RWPE1 (cell line): ENCODE results near the gene DMD.

Source experiments
- CTCF ChIA-PET: fragments of 350-600 bp; sonication (Branson Sonifier 250); formaldehyde crosslinking; extraction: SDS; loops from one replicate; lab custom pipeline; 2021; lab: Yijun Ruan, JAX
- POLR2A ChIA-PET: fragments of 400-600 bp; formaldehyde crosslinking; extraction: SDS; loops from one replicate; lab custom pipeline; 2020; ENCODE audit warnings: antibody characterized with exemption; ENCODE audit not compliant: low non-redundant PET; lab: Yijun Ruan, JAX
- DNase-seq: peaks from one replicate; pipeline ENCODE4 v3.0.0; 2012; ENCODE audit warnings: low spot score
- H3K27ac ChIP-seq: fragments of 450-650 bp; 2 replicates; pipeline ENCODE4 v1.5.1; 2017
- CTCF ChIP-seq: fragments of 450-650 bp; conservative IDR thresholded peaks from 2 replicates; pipeline ENCODE4 v1.5.1; 2017; ENCODE audit warnings: low read depth, mild to moderate bottlenecking

DMD gene

GRCh38 chrX:31333165-31333831 is 1878.1 kb downstream of the DMD start:
- TF ChIP-seq CTCF = no peak
- DNase-seq = peak; percentile 36
- POLR2A ChIA-PET = interaction anchor here (0.6 kb wide), 1 partner anchor 33 kb away, joined by 8 read pairs; no protein-coding TSS in a partner anchor
- CTCF ChIA-PET = no interaction called here
- peak overlapping the region; percentile 74 for H3K27ac ChIP-seq

DNA sequence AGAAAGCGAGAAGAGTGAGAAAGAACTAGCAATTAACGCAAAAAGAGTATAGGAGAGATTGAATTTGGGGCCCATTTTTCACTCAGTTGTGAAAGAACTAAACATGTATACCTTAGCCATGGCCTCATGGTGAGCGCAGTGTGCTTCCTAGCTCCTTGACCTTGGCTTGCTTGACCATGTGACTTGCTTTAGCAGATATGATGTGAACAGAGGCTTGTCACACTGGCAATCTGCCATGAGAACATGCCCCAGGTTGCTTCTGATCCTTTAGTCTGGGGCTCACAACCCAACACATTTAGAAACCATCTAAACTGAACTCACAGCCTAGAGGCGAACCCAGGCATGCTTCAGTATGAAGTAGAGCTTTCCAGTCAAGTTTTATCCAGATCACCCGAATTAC is 1879.4 kb downstream of the DMD start:
- DNase-seq = no peak
- POLR2A ChIA-PET = no interaction called here
- no peak for TF ChIP-seq CTCF
- CTCF ChIA-PET = interaction anchor here (0.5 kb wide), 1 partner anchor 37 kb away, joined by 3 read pairs; no protein-coding TSS in a partner anchor
- no peak overlapping the region for H3K27ac ChIP-seq

- POLR2A ChIA-PET = no interaction called here
- CTCF ChIA-PET = no interaction called here
- TF ChIP-seq CTCF = no peak
- H3K27ac ChIP-seq = no peak overlapping the region
- no peak for DNase-seq
Observed at GRCh38 chrX:31331015-31331414, 1880.3 kb downstream of the DMD start.

- no peak for TF ChIP-seq CTCF
- CTCF ChIA-PET = no interaction called here
- POLR2A ChIA-PET = no interaction called here
- no peak for DNase-seq
- no peak overlapping the region for H3K27ac ChIP-seq
Observed at GRCh38 chrX:31329298-31329697, 1882.1 kb downstream of the DMD start.

DNA sequence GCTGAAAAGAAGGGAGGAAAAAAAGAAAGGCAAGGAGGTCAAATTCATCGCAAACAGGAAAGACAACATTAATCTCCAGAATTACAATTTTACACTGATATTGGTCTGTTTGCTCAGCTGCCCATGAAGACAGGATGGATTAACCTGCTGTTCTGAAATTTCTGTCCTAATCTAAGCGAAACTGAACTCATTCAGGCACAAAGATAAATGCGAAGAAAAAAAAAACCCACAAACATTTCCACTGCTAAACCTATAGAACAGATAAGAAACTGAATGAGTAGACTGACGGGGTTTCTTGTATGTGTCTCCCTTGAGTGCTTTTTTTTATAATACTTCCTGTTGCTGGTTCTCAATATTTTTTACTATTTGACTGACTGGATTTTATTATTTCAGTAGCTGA is 1887.7 kb downstream of the DMD start:
- no peak for DNase-seq
- no peak overlapping the region for H3K27ac ChIP-seq
- TF ChIP-seq CTCF = no peak
- POLR2A ChIA-PET = no interaction called here
- CTCF ChIA-PET = no interaction called here

- DNase-seq = no peak
- TF ChIP-seq CTCF = no peak
- POLR2A ChIA-PET = no interaction called here
- CTCF ChIA-PET = no interaction called here
- H3K27ac ChIP-seq = no peak overlapping the region
Observed at GRCh38 chrX:31320740-31321139, 1890.6 kb downstream of the DMD start.
